GM23338 (cell line): ENCODE data around the gene ZFY. TPM values are rescaled to one million over a fixed set of nuclear protein-coding genes. Genes with fewer than 3 reads are reported as not detected.

ENCODE experiments used
- ATAC-seq: fragments of 200-7000 bp; cut with Tn5 transposase; 3 replicates; pipeline ENCODE4 v1.9.1; 2020
- DNase-seq: peaks from one replicate; pipeline ENCODE4 v3.0.0-alpha.2; 2015; ENCODE audit warnings: low spot score
- H2AFZ ChIP-seq: fragments of 200-600 bp; sonication (generic); 2 replicates; pipeline ENCODE4 v1.8.0; 2016; ENCODE audit warnings: antibody characterized with exemption, mild to moderate bottlenecking, moderate library complexity
- H3F3A ChIP-seq: fragments of 200-600 bp; sonication (generic); replicated peaks from 2 replicates; pipeline ENCODE4 v1.8.0; 2017; ENCODE audit warnings: antibody characterized with exemption, mixed run types, low read depth
- H3K27ac ChIP-seq: fragments of 200-600 bp; sonication (generic); 2 replicates; pipeline ENCODE4 v1.6.1; 2016; ENCODE audit warnings: low read depth
- H3K27me3 ChIP-seq: fragments of 200-600 bp; sonication (generic); 2 replicates; pipeline ENCODE4 v1.8.0; 2016; ENCODE audit warnings: mild to moderate bottlenecking, mixed run types, moderate library complexity; ENCODE audit not compliant: insufficient read depth
- H3K36me3 ChIP-seq: fragments of 200-600 bp; sonication (generic); 2 replicates; pipeline ENCODE4 v1.8.0; 2016; ENCODE audit warnings: mild to moderate bottlenecking; ENCODE audit not compliant: insufficient read depth
- H3K4me1 ChIP-seq: fragments of 200-600 bp; sonication (generic); 2 replicates; pipeline ENCODE4 v1.8.0; 2016; ENCODE audit warnings: mild to moderate bottlenecking, moderate library complexity; ENCODE audit not compliant: insufficient read depth
- H3K4me2 ChIP-seq: fragments of 200-600 bp; sonication (generic); 2 replicates; pipeline ENCODE4 v1.7.1; 2017; ENCODE audit warnings: mixed run types
- H3K4me3 ChIP-seq: fragments of 200-600 bp; sonication (generic); 2 replicates; pipeline ENCODE4 v1.6.1; 2016; ENCODE audit warnings: mixed run types
- H3K79me2 ChIP-seq: fragments of 200-600 bp; sonication (generic); replicated peaks from 2 replicates; pipeline ENCODE4 v1.8.0; 2017; ENCODE audit warnings: mild to moderate bottlenecking; ENCODE audit not compliant: insufficient read depth
- H3K9me2 ChIP-seq: fragments of 200-600 bp; sonication (generic); 2 replicates; pipeline ENCODE4 v1.8.0; 2017; ENCODE audit not compliant: insufficient read depth
- H4K20me1 ChIP-seq: fragments of 200-600 bp; sonication (generic); replicated peaks from 2 replicates; pipeline ENCODE4 v1.8.0; 2017; ENCODE audit warnings: mild to moderate bottlenecking; ENCODE audit not compliant: insufficient read depth
- H3K27ac Mint-ChIP-seq: 2 replicates; pipeline ENCODE4 v1.8.0; 2020; ENCODE audit warnings: inconsistent platforms, mild to moderate bottlenecking, moderate library complexity, mixed read lengths
- H3K27me3 Mint-ChIP-seq: 3 replicates; pipeline ENCODE4 v1.8.0; 2022; ENCODE audit warnings: low read depth, mild to moderate bottlenecking, moderate library complexity, mixed read lengths, inconsistent platforms; ENCODE audit not compliant: insufficient read depth, poor library complexity
- H3K36me3 Mint-ChIP-seq: 3 replicates; pipeline ENCODE4 v1.8.0; 2021; ENCODE audit warnings: low read depth, mild to moderate bottlenecking, inconsistent platforms, moderate library complexity, mixed read lengths
- H3K4me1 Mint-ChIP-seq: 3 replicates; pipeline ENCODE4 v1.8.0; 2020; ENCODE audit warnings: mild to moderate bottlenecking, inconsistent platforms, mixed read lengths
- H3K4me3 Mint-ChIP-seq: 3 replicates; pipeline ENCODE4 v1.8.0; 2021; ENCODE audit warnings: moderate library complexity, mild to moderate bottlenecking, inconsistent platforms, mixed read lengths
- H3K9me3 Mint-ChIP-seq: 3 replicates; pipeline ENCODE4 v1.8.0; 2020; ENCODE audit warnings: moderate library complexity, mild to moderate bottlenecking, inconsistent platforms, mixed read lengths
- EZH2 ChIP-seq: fragments of 200-600 bp; sonication (generic); IDR thresholded peaks from one replicate; pipeline ENCODE4 v1.8.0; 2017; ENCODE audit warnings: antibody characterized with exemption, mild to moderate bottlenecking, low read depth; ENCODE audit not compliant: unreplicated experiment
- EZH2phosphoT487 ChIP-seq: fragments of 200-600 bp; sonication (generic); IDR thresholded peaks from one replicate; pipeline ENCODE4 v1.8.1; 2018; ENCODE audit warnings: antibody characterized with exemption; ENCODE audit not compliant: unreplicated experiment
- JUNB ChIP-seq: IDR thresholded peaks from one replicate; pipeline ENCODE4 v1.6.1; 2016; ENCODE audit warnings: antibody characterized with exemption; ENCODE audit not compliant: unreplicated experiment
- REST ChIP-seq: IDR thresholded peaks from one replicate; pipeline ENCODE4 v1.6.1; 2018; ENCODE audit warnings: antibody characterized with exemption; ENCODE audit not compliant: unreplicated experiment
- STAT1 ChIP-seq: IDR thresholded peaks from one replicate; pipeline ENCODE4 v1.6.1; 2016; ENCODE audit warnings: antibody characterized with exemption; ENCODE audit not compliant: unreplicated experiment
- ZNF114 ChIP-seq: fragments of 250-450 bp; sonication (Bioruptor Pico); IDR thresholded peaks from 2 replicates; pipeline ENCODE4 v1.5.0; 2020; ENCODE audit warnings: mild to moderate bottlenecking, moderate library complexity
- ZNF331 ChIP-seq: fragments of 250-450 bp; sonication (Bioruptor Pico); IDR thresholded peaks from 2 replicates; pipeline ENCODE4 v1.5.0; 2020; ENCODE audit warnings: low read depth, mild to moderate bottlenecking, moderate library complexity
- ZNF462 ChIP-seq: fragments of 250-450 bp; sonication (Bioruptor Pico); IDR thresholded peaks from 2 replicates; pipeline ENCODE4 v1.5.0; 2020; ENCODE audit warnings: mild to moderate bottlenecking, moderate library complexity
- polyA plus RNA-seq: library from polyadenylated mRNA; unstranded; fragments of >200 nt; fragmentation: Nextera tagmentation; extraction: Ambion mirVana; gene quantifications from 2 replicates; pipeline ENCODE4 v1.2.1, GENCODE V29; 2016
- total RNA-seq: library from RNA; depleted of rRNA; stranded (reverse); fragments of >200 nt; shearing (Covaris generic); gene quantifications from 2 replicates; pipeline ENCODE4 v1.2.3, GENCODE V29; 2014
- TF ChIP-seq, protein P1 (sequence below): IDR thresholded peaks from 2 replicates; pipeline ENCODE4 v1.6.1; 2016; ENCODE audit warnings: antibody characterized with exemption

Gene ZFY
- total and polyA plus RNA-seq, 2 experiments from 2014 or later, result 4.5 to 9.4 TPM

GRCh38 chrY:2954735-2955134 is 19.6 kb downstream of the ZFY start:
- no peak overlapping the region for H3K4me3 Mint-ChIP-seq
- H3F3A ChIP-seq, result no peaks in the 10 kb centered on the region
- peaks cover 28% of the 10 kb centered on the region; the same call in 2 of the 3 replicates for H3K36me3 Mint-ChIP-seq
- no peaks in the 10 kb centered on the region for H3K9me3 Mint-ChIP-seq
- peaks cover 34% of the 10 kb centered on the region for H3K79me2 ChIP-seq
- H3K27ac ChIP-seq, result peak overlapping the region; percentile 52; the same call in 1 of the 2 replicates
- peaks cover 27% of the 10 kb centered on the region for H3K4me1 Mint-ChIP-seq
- no peaks in the 10 kb centered on the region for H3K9me2 ChIP-seq
- ATAC-seq, result no peak
- TF ChIP-seq EZH2phosphoT487, result no peak
- TF ChIP-seq ZNF114 (CRISPR knock-in tag), result no peak
- TF ChIP-seq REST, result no peak
- TF ChIP-seq EZH2, result no peak
- TF ChIP-seq JUNB, result no peak
- no peak for TF ChIP-seq ZNF331 (CRISPR knock-in tag)
- H3K4me2 ChIP-seq, result 0 out of 2 replicates have a peak overlapping the region, but pooled peaks have one; percentile 52
- no peaks in the 10 kb centered on the region for H3K27me3 Mint-ChIP-seq
- no peak overlapping the region for H3K27ac Mint-ChIP-seq
- no peak for DNase-seq
- H2AFZ ChIP-seq, result no peak overlapping the region
- H3K36me3 ChIP-seq, result no peaks in the 10 kb centered on the region
- no peaks in the 10 kb centered on the region for H3K27me3 ChIP-seq
- H3K4me3 ChIP-seq, result no peak overlapping the region
- H3K4me1 ChIP-seq, result peaks cover 10% of the 10 kb centered on the region
- no peaks in the 10 kb centered on the region for H4K20me1 ChIP-seq

DNA sequence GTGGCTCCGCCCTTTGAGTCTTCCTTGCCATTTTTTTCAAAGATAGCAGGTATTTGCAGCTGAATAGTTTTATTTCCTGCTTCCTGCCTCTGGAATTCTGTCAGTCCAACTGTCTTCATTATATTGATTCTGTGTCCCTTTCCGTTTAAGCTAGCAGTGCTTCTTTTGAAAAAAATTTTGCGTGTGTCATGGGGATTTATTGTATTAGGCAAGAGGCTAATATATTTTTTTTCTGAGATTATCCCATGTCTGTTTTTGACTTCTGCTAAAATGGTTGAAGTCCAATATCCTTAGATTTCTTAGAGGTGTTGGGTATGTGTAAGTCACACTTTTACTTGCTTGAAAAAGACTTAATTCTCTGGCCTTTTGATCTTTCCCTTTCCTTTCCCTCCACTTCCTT is 20.4 kb downstream of the ZFY start:
- Histone ChIP-seq H3K79me2 (peaks cover 26% of the 10 kb centered on the region), H2AFZ (no peak overlapping the region), H3K4me1 (peaks cover 10% of the 10 kb centered on the region), H3K4me2 (peak overlapping the region; percentile 52; the same call in 1 of the 2 replicates), H3K27me3 (no peaks in the 10 kb centered on the region), H3K4me3 (no peak overlapping the region), H3K9me2 (no peaks in the 10 kb centered on the region), H3K27ac (peak overlapping the region; percentile 52; the same call in 1 of the 2 replicates), H4K20me1 (no peaks in the 10 kb centered on the region), H3K36me3 (no peaks in the 10 kb centered on the region), H3F3A (no peaks in the 10 kb centered on the region)
- H3K4me3 Mint-ChIP-seq, result no peak overlapping the region
- H3K36me3 Mint-ChIP-seq, result peaks cover 28% of the 10 kb centered on the region; the same call in 2 of the 3 replicates
- H3K4me1 Mint-ChIP-seq, result peaks cover 27% of the 10 kb centered on the region
- no peaks in the 10 kb centered on the region for H3K27me3 Mint-ChIP-seq
- H3K27ac Mint-ChIP-seq, result no peak overlapping the region
- H3K9me3 Mint-ChIP-seq, result no peaks in the 10 kb centered on the region
- DNase-seq (no peak), ATAC-seq (no peak)
- TF ChIP-seq EZH2phosphoT487 (no peak), STAT1 (no peak), ZNF114 (CRISPR knock-in tag) (no peak), ZNF331 (CRISPR knock-in tag) (no peak), ZNF462 (CRISPR knock-in tag) (no peak), EZH2 (no peak)
- TF ChIP-seq, protein P1, sequence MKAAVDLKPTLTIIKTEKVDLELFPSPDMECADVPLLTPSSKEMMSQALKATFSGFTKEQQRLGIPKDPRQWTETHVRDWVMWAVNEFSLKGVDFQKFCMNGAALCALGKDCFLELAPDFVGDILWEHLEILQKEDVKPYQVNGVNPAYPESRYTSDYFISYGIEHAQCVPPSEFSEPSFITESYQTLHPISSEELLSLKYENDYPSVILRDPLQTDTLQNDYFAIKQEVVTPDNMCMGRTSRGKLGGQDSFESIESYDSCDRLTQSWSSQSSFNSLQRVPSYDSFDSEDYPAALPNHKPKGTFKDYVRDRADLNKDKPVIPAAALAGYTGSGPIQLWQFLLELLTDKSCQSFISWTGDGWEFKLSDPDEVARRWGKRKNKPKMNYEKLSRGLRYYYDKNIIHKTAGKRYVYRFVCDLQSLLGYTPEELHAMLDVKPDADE, result no peak
